Measurements from ENCODE around the gene TMEM95. TPM values are rescaled to one million over a fixed set of nuclear protein-coding genes. Genes with fewer than 3 reads are reported as not detected.

The TMEM95 gene
- total and polyA plus RNA-seq, 2 of the 8 experiments (the other 6 are each of a cell fraction or from before 2014, with no cell fraction given): not detected

DNA sequence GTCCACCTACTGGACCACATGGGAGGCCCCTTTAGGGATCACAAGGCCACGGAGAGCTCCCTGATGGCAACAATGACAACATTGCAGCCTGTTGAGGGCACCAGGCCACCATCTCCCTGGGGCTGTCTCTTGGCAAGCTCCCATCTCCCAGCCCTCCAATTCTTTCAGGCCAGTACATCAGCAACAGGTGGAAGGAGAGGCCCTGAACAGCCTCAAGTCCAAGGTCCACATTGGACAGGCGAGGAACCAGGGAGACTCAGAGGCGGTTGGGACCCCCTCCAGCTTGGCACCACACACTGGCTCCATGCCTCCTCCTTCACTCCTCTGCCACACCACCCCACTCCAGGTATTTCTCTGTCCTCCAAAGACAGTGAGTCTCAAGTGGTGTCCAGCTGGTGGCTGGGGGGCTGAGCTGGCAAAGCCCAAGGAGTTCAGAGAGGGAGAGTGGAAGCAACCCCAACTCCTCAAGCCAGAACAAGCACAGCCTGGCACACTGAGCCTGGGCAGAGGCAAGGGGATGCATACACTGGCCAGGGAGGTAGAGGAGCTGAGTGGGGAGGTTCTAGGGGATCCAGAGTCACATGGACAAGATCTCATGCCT, 19.9 kb upstream of the TMEM95 start:
- Histone ChIP-seq H2BK12ac (ENCODE audit: low read depth, low read length) (peak overlapping the region; percentile 72; the same call in 1 of the 2 replicates), H4K8ac (ENCODE audit: extremely low read depth, insufficient read depth, low read length) (no peak overlapping the region), H3K79me1 (ENCODE audit: low read depth, low read length) (no peaks in the 10 kb centered on the region), H3K23me2 (ENCODE audit: low read depth, low read length) (no peaks in the 10 kb centered on the region; the same call in 1 of the 2 replicates), H3K23ac (ENCODE audit: insufficient read length) (no peak overlapping the region), H2AFZ (ENCODE audit: low read length) (no peak overlapping the region), H3K9ac (replicated peaks in 1 of 4; ENCODE audit: extremely low read depth in 1 of 4, low read depth in 3 of 4, low read length in 3 of 4) (no peak overlapping the region), H3K14ac (ENCODE audit: insufficient read length) (no peak overlapping the region), H3K18ac (ENCODE audit: extremely low read depth, low read length) (no peak overlapping the region; the same call in 1 of the 2 replicates), H2AK5ac (ENCODE audit: low read depth, low read length) (peak overlapping the region; percentile 71; the same call in 1 of the 2 replicates), H3K56ac (replicated peaks; ENCODE audit: insufficient read length, low read depth, low read length) (no peak overlapping the region), H3K36me3 (ENCODE audit: control insufficient read depth in 2 of 4, insufficient read depth in 4 of 4, low read length in 3 of 4) (no peaks in the 10 kb centered on the region), H3K4me2 (ENCODE audit: insufficient read depth in 1 of 2, low read depth in 2 of 2, low read length in 2 of 2) (no peak overlapping the region), H4K5ac (ENCODE audit: insufficient read length, low read depth, low read length) (no peak overlapping the region), H2BK5ac (ENCODE audit: low read depth, low read length) (peak overlapping the region; percentile 6; the same call in 1 of the 2 replicates), H3K4me1 (replicated peaks in 1 of 4; ENCODE audit: control insufficient read depth in 3 of 4, insufficient read depth in 4 of 4, low read length in 3 of 4) (peaks cover 3 to 22% (median 18%) of the 10 kb centered on the region in 4 experiments), H3K27ac (ENCODE audit: low read depth, low read length) (no peak overlapping the region), H4K91ac (replicated peaks; ENCODE audit: insufficient read length, low read length) (peak overlapping the region; percentile 81), H3K4ac (replicated peaks; ENCODE audit: insufficient read length, low read depth, low read length) (no peak overlapping the region), H4K20me1 (replicated peaks in 1 of 2; ENCODE audit: control insufficient read depth in 1 of 2, insufficient read depth in 2 of 2, low read length in 2 of 2) (no peaks in the 10 kb centered on the region), H2BK20ac (ENCODE audit: low read length) (peak overlapping the region; percentile 87; the same call in 1 of the 2 replicates), H3K9me3 (ENCODE audit: insufficient read depth in 2 of 2, low read depth in 1 of 2, low read length in 1 of 2) (no peaks in the 10 kb centered on the region), H2BK15ac (ENCODE audit: low read length) (peak overlapping the region; percentile 55; the same call in 1 of the 2 replicates), H3K4me3 (ENCODE audit: extremely low read depth in 1 of 4, insufficient read depth in 2 of 4, low read depth in 3 of 4, low read length in 4 of 4) (no peak overlapping the region), H3K79me2 (ENCODE audit: control insufficient read depth in 1 of 2, insufficient read depth in 2 of 2, low read length in 2 of 2) (no peaks in the 10 kb centered on the region), H3K27me3 (replicated peaks in 1 of 4; ENCODE audit: control insufficient read depth in 3 of 4, extremely low read depth in 1 of 4, insufficient read depth in 3 of 4, low read length in 3 of 4) (no peaks in the 10 kb centered on the region), H2BK120ac (replicated peaks; ENCODE audit: low read depth, low read length) (no peak overlapping the region)
- FAIRE-seq: no peak
- DNase-seq (ENCODE audit: low read depth in 1 of 2, low spot score in 2 of 2): no peak
- WGBS, 2 experiments (ENCODE audit: extremely low coverage in 1 of 2, insufficient coverage in 1 of 2, insufficient read length in 1 of 2, insufficient replicate concordance in 2 of 2, low coverage in 1 of 2, low lambda C conversion rate in 2 of 2, missing lambda C conversion rate in 1 of 2): 80% methylated on average over 3 of the region's 3 CpGs; no CpG with 5 or more reads in 1 of the 2 experiments
- ChIA-PET CTCF (ENCODE audit: partially characterized antibody) (interaction anchor here (1.7 to 6.0 kb wide), 6 partner anchors 8 to 55 kb away, joined by 4 to 82 read pairs (median 16); partner anchors contain the start of genes KCTD11 and TMEM95), POLR2A (ENCODE audit: partially characterized antibody) (interaction anchor here (0.6 to 6.9 kb wide), 12 partner anchors 10 to 996 kb away, joined by 3 to 93 read pairs (median 4); partner anchors contain the start of genes GPS2, KCTD11, MPDU1 and NLGN2)
- TF ChIP-seq CBX5 (IDR thresholded peaks at IDR 0.05; ENCODE audit: low read depth, low read length) (no peak), TAF1 (IDR thresholded peaks at IDR 0.05; ENCODE audit: low read depth, low read length) (no peak), SUZ12 (IDR thresholded peaks at IDR 0.05; ENCODE audit: low read length) (no peak), BRCA1 (IDR thresholded peaks at IDR 0.05; ENCODE audit: low read depth, low read length) (no peak), SP1 (IDR thresholded peaks at IDR 0.05; ENCODE audit: low read depth, low read length) (no peak), CEBPB (IDR thresholded peaks at IDR 0.05; ENCODE audit: low read depth, low read length) (no peak), CHD1 (IDR thresholded peaks at IDR 0.05; ENCODE audit: low read depth, low read length) (no peak), SP2 (IDR thresholded peaks at IDR 0.05; ENCODE audit: low read length) (no peak), JUN (IDR thresholded peaks at IDR 0.05; ENCODE audit: low read depth, low read length) (no peak), KDM1A (IDR thresholded peaks at IDR 0.05; ENCODE audit: borderline replicate concordance, low read length) (no peak), EGR1 (IDR thresholded peaks at IDR 0.05; ENCODE audit: borderline replicate concordance, low read depth, low read length) (no peak), KDM5A (IDR thresholded peaks at IDR 0.05; ENCODE audit: low read length) (no peak)
- TF ChIP-seq, protein P1, sequence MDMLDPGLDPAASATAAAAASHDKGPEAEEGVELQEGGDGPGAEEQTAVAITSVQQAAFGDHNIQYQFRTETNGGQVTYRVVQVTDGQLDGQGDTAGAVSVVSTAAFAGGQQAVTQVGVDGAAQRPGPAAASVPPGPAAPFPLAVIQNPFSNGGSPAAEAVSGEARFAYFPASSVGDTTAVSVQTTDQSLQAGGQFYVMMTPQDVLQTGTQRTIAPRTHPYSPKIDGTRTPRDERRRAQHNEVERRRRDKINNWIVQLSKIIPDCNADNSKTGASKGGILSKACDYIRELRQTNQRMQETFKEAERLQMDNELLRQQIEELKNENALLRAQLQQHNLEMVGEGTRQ (IDR thresholded peaks at IDR 0.05; ENCODE audit: low read length): no peak

Data from H1 (cell line).